ENCODE results near the gene ASTN2.

ASTN2 gene

DNA sequence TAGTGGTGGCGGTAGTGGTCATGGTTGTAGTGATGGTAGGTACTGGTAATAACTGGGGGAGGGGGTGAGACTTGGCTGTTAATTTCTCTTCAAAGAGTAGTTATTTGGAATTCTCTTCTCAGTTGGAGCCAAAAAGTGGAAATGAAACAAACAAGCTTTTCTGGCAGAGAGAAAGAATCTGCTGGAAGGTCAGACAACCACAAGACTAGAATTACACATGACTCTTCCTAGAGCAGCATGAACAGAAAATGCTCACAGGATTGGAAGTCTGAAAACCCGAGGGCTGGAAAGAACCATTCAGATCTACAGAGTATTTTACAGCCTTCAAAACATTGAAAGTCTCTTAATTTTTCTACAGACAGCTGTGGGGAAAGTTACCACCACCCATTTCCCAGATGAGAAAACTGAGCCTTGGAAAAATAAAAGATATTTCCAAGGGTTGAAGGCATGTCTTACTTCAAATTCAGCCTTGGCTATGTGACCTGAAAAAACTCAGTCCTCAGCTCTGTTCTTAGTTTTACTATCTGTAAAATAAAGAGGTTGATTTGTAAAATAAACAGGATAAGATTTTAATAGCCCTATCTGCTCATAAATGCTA is 770.7 kb downstream of the ASTN2 start:
- TF ChIP-seq TAF1 (IDR thresholded peaks at IDR 0.05; ENCODE audit: borderline replicate concordance, insufficient read depth, low read length) (no peak), REST (IDR thresholded peaks at IDR 0.05; ENCODE audit: insufficient read depth in 1 of 2, low read depth in 2 of 2, low read length in 2 of 2) (no peak), FOXP2 (optimal IDR thresholded peaks at IDR 0.05; ENCODE audit: borderline replicate concordance, extremely low read depth, extremely low read length, insufficient read depth) (no peak), SIN3A (IDR thresholded peaks at IDR 0.05; ENCODE audit: borderline replicate concordance, insufficient read depth, low read length) (no peak), POLR2AphosphoS5 (IDR thresholded peaks at IDR 0.05; ENCODE audit: low read depth, low read length) (no peak)

DNA sequence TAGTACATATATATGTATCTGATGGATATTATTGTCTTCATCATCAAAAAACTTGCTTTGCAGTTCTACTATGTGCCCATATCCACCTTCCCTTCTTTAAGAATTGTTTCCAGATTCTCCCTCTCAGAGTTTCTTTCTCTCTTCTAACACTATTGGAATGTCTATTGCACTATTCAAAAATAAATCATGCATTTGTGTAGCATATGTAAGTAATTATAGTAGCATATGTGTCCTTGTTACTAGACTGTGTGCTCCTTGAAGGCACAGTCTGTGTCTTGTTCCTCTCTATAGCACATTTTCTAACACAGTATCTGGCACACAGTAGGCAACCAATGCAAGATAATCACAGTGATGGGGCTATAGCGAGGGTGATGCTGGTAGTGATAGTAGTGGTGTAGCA is 771.2 kb downstream of the ASTN2 start:
- TF ChIP-seq SIN3A (IDR thresholded peaks at IDR 0.05; ENCODE audit: borderline replicate concordance, insufficient read depth, low read length) = no peak
- no peak for TF ChIP-seq POLR2AphosphoS5 (IDR thresholded peaks at IDR 0.05; ENCODE audit: low read depth, low read length)
- TF ChIP-seq TAF1 (IDR thresholded peaks at IDR 0.05; ENCODE audit: borderline replicate concordance, insufficient read depth, low read length) = no peak
- no peak for TF ChIP-seq FOXP2 (optimal IDR thresholded peaks at IDR 0.05; ENCODE audit: borderline replicate concordance, extremely low read depth, extremely low read length, insufficient read depth)
- TF ChIP-seq REST (IDR thresholded peaks at IDR 0.05; ENCODE audit: insufficient read depth in 1 of 2, low read depth in 2 of 2, low read length in 2 of 2) = no peak

DNA sequence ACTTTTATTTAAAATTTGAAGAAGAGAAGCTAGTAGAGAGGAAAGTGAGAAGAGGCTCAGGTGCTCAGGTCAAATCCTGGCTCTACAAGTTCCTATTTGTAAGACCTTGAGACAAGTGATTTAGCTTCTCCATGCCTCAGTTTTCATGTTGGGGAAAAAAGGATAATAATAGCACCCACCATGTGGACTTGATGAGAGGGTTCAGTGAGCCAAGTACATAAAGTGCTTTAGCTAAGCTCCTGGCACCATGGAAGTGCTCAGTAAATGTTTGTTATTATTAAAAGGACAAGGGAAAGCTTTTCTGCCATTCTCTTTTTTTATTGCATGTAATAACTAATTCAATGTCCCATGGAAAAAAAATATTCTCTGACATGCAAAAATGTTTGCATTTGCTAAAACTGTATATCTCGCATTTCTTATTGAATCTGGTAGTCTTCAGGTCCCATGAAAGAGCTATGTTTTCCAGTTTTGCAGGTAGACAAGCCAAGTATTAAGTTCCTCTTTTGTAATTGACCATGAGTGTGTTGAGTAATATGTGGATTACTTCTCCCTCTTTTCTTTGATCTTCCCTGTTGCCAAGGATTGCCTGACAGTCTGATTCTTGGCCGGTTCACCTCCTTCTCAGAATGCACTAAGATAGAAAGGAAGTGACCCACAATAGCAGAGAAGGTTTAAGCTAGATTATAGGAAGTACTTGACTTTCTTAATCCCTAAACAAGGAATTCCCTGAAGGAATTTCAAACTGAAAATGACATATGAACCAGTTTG is 773.4 kb downstream of the ASTN2 start:
- TF ChIP-seq REST (IDR thresholded peaks at IDR 0.05; ENCODE audit: insufficient read depth in 1 of 2, low read depth in 2 of 2, low read length in 2 of 2) = no peak
- no peak for TF ChIP-seq POLR2AphosphoS5 (IDR thresholded peaks at IDR 0.05; ENCODE audit: low read depth, low read length)
- TF ChIP-seq TAF1 (IDR thresholded peaks at IDR 0.05; ENCODE audit: borderline replicate concordance, insufficient read depth, low read length) = no peak
- no peak for TF ChIP-seq FOXP2 (optimal IDR thresholded peaks at IDR 0.05; ENCODE audit: borderline replicate concordance, extremely low read depth, extremely low read length, insufficient read depth)
- no peak for TF ChIP-seq SIN3A (IDR thresholded peaks at IDR 0.05; ENCODE audit: borderline replicate concordance, insufficient read depth, low read length)

DNA sequence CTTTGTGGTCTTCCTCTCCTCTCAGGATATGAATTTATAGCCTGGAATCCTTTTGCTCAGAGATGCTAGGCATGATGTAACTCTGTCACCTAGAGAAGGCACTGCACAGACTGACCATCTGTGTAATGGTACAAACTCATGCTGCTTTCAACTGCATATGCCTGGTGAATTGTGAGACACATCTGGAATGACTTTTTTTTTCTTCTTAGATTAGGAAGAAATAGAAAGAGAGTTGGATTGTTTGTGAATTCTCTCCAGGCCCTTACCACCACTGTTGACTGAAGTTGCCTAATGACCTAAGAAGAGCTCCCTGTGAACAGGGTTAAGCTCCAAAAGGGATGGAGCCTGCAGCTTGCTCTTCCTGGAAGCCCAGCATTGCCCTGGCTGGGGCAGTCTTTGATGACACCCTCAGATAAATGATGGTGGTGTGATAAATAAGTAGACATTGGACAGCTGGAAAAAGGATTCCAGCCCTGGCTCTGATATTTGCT is 775.6 kb downstream of the ASTN2 start:
- TF ChIP-seq REST (IDR thresholded peaks at IDR 0.05; ENCODE audit: insufficient read depth in 1 of 2, low read depth in 2 of 2, low read length in 2 of 2) = no peak
- TF ChIP-seq POLR2AphosphoS5 (IDR thresholded peaks at IDR 0.05; ENCODE audit: low read depth, low read length) = no peak

Data from PFSK-1 (cell line).